Posterior vena cava (tissue), 2 donors: ENCODE measurements around the gene GADD45A. TPM values are rescaled to one million over a fixed set of nuclear protein-coding genes. Genes with fewer than 3 reads are reported as not detected.

Experiments
- DNase-seq: peaks from one replicate; pipeline ENCODE4 v3.0.0-alpha.2; 2020; ENCODE audit warnings: low spot score
- intact Hi-C, 2 donors: fragments of 100-400 bp; cut with DNase I; formaldehyde crosslinking; loops; one replicate each; pipeline versions ENCODE4 v1.14.1 to v1.14.2; 2022 to 2023
- total RNA-seq, 2 donors: library from RNA; stranded (reverse); fragmentation: NEBNext Ultra II Directional; extraction: Animal tissue kit (Norgen Biotek cat#: 25700); gene quantifications; one replicate each; pipeline ENCODE4 v1.2.1, GENCODE V29; 2021
- donor health status: DM: yes; HTN: yes; CAD: no.
- donor health status: DM: yes; HTN: yes; CAD: no.

GADD45A gene
- total RNA-seq, 2 donors from 2014 or later: 32.4 to 40.4 TPM

GRCh38 chr1:67685558-67686266, 711 bp downstream of the GADD45A start:
- intact Hi-C loops: loop anchor here (5.0 to 10.0 kb wide), 4 partner anchors 69 to 149 kb away; partner anchors contain the start of gene GNG12 (in 1 of the 2)

GRCh38 chr1:67686267-67687197, 1.5 kb downstream of the GADD45A start:
- peak; percentile 91 for DNase-seq
- intact Hi-C loops: loop anchor here (5.0 to 10.0 kb wide), 4 partner anchors 68 to 148 kb away; partner anchors contain the start of gene GNG12 (in 1 of the 2)

More at GRCh38 chr1:67685558-67686266, 711 bp downstream of the GADD45A start:
- DNase-seq: peak; percentile 89

- no peak for DNase-seq
- intact Hi-C loops: loop anchor here (5.0 to 10.0 kb wide), 4 partner anchors 68 to 148 kb away; partner anchors contain the start of gene GNG12 (in 1 of the 2)
Measured at GRCh38 chr1:67687198-67687545, 2.2 kb downstream of the GADD45A start.

GRCh38 chr1:67687649-67688048, 2.6 kb downstream of the GADD45A start:
- DNase-seq: no peak

GRCh38 chr1:67688526-67689219, 3.7 kb downstream of the GADD45A start:
- intact Hi-C loops: loop anchor here (5.0 to 10.0 kb wide), 4 partner anchors 66 to 146 kb away; partner anchors contain the start of gene GNG12 (in 1 of the 2)

More at GRCh38 chr1:67687649-67688048, 2.6 kb downstream of the GADD45A start:
- intact Hi-C loops: loop anchor here (5.0 to 10.0 kb wide), 4 partner anchors 67 to 147 kb away; partner anchors contain the start of gene GNG12 (in 1 of the 2)

GRCh38 chr1:67689267-67690017, 4.4 kb downstream of the GADD45A start:
- intact Hi-C loops: loop anchor here (5.0 to 10.0 kb wide), 4 partner anchors 65 to 145 kb away; partner anchors contain the start of gene GNG12 (in 1 of the 2)
- DNase-seq: no peak

More at GRCh38 chr1:67688526-67689219, 3.7 kb downstream of the GADD45A start:
- no peak for DNase-seq

DNA sequence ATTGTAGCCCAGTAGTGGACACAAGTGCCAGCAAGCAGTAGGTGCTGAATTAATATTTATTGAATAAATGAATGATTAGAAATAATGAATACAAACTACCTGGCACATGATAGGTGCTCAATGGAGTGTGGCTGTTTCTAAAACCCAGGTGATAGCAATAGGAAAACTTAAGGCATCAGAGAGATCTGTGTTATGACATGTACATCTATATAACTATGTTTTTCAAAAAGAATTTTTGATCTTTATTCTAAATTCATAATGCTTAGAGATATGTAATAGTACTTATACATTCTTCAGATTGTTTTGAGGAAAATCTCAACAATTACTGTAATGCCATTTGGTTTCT, 5.0 kb downstream of the GADD45A start:
- DNase-seq: no peak
- intact Hi-C loops: no loop called here

- intact Hi-C loops: no loop called here
- no peak for DNase-seq
Measured at GRCh38 chr1:67690411-67690810, 5.4 kb downstream of the GADD45A start.

- intact Hi-C loops: no loop called here
Measured at GRCh38 chr1:67691712-67692111, 6.7 kb downstream of the GADD45A start.

GRCh38 chr1:67695963-67696362, 11.0 kb downstream of the GADD45A start:
- no peak for DNase-seq
- intact Hi-C loops: no loop called here

More at GRCh38 chr1:67691712-67692111, 6.7 kb downstream of the GADD45A start:
- DNase-seq: no peak

GRCh38 chr1:67696708-67697107, 11.7 kb downstream of the GADD45A start:
- intact Hi-C loops: no loop called here
- DNase-seq: no peak

GRCh38 chr1:67700220-67700619, 15.2 kb downstream of the GADD45A start:
- intact Hi-C loops: no loop called here
- DNase-seq: no peak

- intact Hi-C loops: no loop called here
- DNase-seq: no peak
Measured at GRCh38 chr1:67700692-67701410, 15.8 kb downstream of the GADD45A start.

DNA sequence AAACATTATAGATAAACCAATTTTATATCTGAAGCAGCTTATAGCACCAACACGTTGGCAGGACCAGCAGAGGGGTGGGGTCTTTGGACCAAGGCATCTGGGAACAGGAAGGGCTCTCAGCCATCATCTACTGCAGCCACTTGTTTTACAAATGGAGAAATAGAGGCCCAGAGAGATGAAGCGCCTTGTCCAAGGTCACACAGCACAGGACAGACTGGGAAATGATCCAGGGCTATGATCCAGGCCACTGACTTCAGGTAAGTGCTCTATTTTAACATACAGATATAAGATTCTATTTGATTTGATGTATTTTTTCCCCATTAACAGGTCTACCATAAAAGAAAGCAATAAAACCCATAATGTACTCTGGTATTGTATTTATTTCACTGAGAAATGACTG, 16.9 kb downstream of the GADD45A start:
- no peak for DNase-seq
- intact Hi-C loops: no loop called here

DNA sequence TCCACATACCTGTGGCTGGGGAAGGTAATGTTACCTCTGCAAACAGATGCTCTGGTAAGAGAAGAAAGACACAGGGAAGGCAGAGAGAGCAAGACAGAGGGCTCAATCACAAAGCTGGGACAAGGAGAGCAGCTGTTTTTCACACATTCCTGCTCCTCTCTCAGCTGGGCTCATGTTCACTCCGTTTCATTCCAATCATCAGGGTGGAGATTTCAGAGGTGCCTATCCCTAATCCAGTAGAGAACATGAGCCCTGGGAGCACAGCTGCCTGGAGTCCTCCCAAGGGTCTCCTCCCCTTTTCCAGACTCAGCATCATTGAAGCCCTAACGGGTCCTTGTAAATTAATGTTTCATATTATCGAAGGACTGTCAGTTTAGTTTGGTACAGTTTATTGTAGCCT, 19.4 kb downstream of the GADD45A start:
- DNase-seq: no peak
- intact Hi-C loops: no loop called here

DNA sequence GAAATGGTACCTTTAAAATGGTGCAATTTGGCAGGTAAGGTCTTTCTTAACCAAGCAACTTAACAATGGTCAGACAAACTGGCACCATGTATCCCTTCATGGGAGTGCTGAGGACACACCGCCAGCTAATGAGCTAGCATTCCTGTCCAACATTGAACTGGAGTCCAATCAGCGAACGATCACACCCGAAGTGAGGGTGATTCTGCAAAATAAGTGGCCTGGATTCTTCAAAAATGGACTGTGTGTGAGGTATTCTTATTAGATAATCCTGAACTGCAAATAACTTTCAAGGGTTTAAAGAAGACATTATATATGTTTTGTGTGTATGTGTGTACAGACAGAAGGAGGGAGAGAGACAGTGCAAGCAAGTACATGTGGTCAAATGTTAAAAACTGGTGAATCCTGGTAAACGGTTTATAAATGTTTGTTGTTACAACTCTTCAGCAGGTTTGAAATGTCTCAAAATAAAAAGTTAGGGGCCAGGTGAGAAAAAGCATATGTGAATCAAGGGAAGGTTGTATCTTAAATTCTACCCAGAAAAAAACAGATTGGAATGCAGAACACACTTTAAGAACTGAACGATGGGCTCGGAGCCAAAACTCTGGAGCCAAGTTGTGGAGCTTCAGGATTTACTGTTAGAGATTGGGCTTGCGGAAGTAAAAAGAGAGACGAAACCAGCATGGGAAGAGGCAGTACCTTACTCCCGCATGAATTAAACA, 20.9 kb downstream of the GADD45A start:
- intact Hi-C loops: no loop called here
- DNase-seq: no peak

- no peak for DNase-seq
- intact Hi-C loops: no loop called here
Measured at GRCh38 chr1:67708606-67709005, 23.6 kb downstream of the GADD45A start.
